Activated CD4-positive, alpha-beta T cell treated with anti-CD3 and anti-CD28 coated beads, Interleukin-2, amount 50 U/mL, for 16 hours (primary cell): ENCODE measurements around the gene ULK3.
A peak's percentile ranks its signal among the peaks of the same experiment; 100 is the strongest.

ENCODE experiments used
- DNase-seq: peaks from one replicate; pipeline ENCODE4 v3.0.0-alpha.2; 2020

ULK3 gene

GRCh38 chr15:74816624-74817369 is 26.2 kb downstream of the ULK3 start:
- no peak for DNase-seq

GRCh38 chr15:74815961-74816360 is 27.0 kb downstream of the ULK3 start:
- no peak for DNase-seq

GRCh38 chr15:74815121-74815934 is 27.6 kb downstream of the ULK3 start:
- no peak for DNase-seq

- no peak for DNase-seq
Observed at GRCh38 chr15:74812533-74812932, 30.4 kb downstream of the ULK3 start, which contains the start of gene LMAN1L. Gene LMAN1L, plus strand, starts transcription at chr15:74812835. Its CDS starts 20 bp downstream, at chr15:74812855.

GRCh38 chr15:74809956-74810355 is 33.0 kb downstream of the ULK3 start:
- DNase-seq = no peak

DNA sequence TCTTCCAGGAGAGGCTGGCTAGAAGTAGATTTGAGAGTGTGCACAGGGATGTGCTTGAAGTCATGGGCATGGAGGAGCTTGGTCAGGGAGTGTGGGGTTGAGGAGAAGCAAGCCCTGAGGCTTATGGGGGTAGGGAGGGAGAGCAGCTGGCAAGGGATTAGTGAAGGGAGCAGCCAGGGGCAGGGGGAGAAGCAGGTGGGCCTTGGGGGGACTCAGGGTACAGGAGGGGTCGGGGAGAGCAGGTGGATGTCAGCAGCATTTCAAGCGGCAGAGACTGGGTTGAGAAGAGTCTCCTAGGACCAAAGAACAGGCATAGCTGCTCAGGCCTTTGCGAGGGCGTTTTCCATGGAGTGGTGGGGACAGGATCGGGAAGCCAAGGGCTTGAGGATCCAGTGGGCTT is 33.7 kb downstream of the ULK3 start:
- DNase-seq = no peak

GRCh38 chr15:74808840-74809229 is 34.1 kb downstream of the ULK3 start:
- no peak for DNase-seq

- DNase-seq = no peak
Observed at GRCh38 chr15:74808078-74808839, 34.7 kb downstream of the ULK3 start.

GRCh38 chr15:74807282-74807681 is 35.7 kb downstream of the ULK3 start:
- DNase-seq = no peak

- DNase-seq = no peak
Observed at GRCh38 chr15:74804935-74805334, 38.0 kb downstream of the ULK3 start.

DNA sequence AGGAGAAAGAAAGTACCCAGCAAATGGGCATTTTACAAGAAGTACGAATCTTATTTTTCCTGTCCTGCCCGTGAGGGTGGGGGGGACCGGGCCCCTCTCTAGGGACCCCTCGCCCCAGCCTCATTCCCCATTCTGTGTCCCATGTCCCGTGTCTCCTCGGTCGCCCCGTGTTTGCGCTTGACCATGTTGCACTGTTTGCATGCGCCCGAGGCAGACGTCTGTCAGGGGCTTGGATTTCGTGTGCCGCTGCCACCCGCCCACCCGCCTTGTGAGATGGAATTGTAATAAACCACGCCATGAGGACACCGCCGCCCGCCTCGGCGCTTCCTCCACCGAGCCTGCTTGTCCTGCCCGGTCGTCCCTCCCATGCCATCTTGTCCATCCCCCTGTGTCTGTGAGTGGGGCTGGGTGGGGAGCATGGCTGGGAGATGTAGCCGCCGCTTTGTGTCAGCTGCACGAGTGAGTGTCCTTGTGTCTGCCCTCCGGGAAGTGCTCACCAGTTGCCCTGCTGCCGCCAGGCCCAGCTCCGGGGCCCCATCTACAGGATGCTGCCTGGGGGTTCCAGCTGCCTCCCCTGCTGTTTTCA is 40.0 kb downstream of the ULK3 start:
- DNase-seq = no peak

- DNase-seq = no peak
Observed at GRCh38 chr15:74802290-74802689, 40.7 kb downstream of the ULK3 start.

DNA sequence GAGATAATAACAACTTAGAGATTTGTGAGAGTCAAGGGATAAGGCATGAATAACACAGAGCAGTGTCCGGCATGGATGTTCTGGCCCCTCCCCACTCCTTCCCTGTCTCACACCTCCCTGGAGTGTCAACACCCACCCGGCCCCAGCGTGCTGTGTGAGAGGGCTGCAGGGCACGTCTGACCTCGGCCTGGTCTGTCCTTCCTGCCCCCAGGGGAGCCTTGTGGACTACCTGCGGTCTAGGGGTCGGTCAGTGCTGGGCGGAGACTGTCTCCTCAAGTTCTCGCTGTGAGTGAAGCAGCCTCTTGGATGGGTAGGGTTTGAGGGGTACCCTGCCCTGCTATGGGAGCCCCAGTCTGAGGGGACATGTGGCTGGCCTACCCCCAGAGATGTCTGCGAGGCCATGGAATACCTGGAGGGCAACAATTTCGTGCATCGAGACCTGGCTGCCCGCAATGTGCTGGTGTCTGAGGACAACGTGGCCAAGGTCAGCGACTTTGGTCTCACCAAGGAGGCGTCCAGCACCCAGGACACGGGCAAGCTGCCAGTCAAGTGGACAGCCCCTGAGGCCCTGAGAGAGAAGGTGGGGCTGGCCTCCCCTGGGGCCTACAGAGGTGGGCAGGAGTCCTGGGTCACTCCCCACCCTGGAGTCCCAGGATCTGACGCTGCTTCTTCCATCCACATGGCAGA is 41.5 kb downstream of the ULK3 start:
- DNase-seq = no peak

DNA sequence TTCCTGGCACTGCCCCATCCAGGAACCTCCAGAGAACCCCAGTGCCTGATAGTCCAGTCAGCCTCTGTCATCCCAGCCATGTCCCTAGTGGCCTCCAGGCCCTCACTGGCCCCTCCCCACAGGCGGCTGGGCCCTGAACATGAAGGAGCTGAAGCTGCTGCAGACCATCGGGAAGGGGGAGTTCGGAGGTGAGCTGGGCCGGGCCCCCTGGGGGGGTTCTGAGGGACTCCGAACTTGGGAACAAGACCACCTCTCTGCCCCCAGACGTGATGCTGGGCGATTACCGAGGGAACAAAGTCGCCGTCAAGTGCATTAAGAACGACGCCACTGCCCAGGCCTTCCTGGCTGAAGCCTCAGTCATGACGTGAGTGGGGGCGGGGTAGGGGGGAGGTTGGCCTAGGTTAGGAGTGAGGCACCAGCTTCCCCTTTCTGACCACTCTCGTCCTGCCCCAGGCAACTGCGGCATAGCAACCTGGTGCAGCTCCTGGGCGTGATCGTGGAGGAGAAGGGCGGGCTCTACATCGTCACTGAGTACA is 42.3 kb downstream of the ULK3 start:
- DNase-seq = no peak

GRCh38 chr15:74799856-74800558 is 42.9 kb downstream of the ULK3 start:
- DNase-seq = peak; percentile 87

DNA sequence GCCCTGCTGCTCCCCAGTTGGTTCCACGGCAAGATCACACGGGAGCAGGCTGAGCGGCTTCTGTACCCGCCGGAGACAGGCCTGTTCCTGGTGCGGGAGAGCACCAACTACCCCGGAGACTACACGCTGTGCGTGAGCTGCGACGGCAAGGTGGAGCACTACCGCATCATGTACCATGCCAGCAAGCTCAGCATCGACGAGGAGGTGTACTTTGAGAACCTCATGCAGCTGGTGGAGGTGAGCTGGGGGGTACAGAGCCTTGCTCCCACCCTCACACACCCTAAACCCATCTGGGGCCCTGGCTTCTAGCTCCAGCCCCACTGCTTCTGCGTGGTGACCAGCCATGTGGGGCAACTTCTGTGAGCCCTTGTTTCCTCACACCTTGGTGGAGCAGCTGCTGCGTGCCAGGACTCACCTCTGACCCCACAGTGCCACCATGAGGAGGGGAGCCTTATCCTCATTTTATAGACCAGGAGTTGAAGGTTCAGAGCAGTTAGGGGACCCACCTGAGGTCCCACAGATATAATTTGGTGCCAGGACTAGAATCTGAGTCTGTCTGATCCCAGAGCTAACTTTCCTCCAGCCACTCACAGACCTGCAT is 43.6 kb downstream of the ULK3 start:
- no peak for DNase-seq

DNA sequence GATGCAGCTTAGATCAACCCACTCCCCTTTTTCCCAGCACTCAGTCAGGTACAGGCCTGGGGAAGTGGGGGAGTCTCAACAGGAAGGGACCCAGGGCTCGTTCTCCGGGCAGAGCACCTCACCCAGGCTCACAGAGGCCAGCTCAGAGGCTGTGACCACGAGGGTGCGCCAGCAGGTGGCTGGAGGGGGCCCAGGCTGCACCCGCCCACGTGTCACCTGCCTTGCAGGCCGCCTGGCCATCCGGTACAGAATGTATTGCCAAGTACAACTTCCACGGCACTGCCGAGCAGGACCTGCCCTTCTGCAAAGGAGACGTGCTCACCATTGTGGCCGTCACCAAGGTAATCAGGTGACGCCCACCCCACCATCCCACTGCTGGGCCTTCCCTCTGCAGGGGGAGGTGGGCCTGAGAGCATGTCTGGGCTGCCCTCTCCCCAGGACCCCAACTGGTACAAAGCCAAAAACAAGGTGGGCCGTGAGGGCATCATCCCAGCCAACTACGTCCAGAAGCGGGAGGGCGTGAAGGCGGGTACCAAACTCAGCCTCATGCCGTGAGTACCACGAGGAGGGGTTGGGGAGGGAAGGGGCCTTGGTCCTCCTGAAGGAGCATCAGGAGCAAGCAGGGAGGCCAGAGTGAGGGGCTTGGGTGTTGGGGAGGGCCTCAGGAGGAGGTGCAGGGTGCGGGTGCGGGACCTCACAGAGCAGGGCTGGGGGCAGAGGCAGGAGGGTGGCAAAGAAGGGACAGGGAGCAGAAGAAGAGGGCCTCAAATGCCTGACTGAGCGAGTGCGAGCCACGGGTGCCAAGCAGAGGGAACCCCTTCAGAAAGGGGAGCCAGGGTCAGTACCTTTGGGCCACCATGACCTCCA is 44.3 kb downstream of the ULK3 start:
- no peak for DNase-seq

GRCh38 chr15:74795966-74796625 is 46.9 kb downstream of the ULK3 start:
- DNase-seq = no peak

DNA sequence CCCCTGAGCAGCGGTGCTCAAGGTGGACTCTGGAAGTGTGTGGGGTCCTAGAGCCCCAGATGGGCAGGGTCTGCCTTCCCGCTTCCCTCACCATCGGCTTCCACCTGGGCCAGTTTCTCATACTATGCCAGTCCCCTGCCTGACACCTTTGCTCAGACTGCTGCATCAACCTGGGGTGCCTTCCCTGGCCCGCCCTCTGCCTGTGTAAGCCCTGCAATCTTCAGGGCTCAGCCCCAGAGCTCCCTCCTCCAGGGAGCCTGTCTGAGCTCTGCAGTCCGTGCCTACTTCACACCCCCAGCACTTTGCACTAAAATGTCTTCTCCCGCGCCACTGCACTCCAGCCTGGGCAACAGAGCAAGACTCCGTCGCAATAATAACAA is 48.0 kb downstream of the ULK3 start:
- DNase-seq = no peak
